Stimulated activated CD8-positive, alpha-beta memory T cell treated with anti-CD3 and anti-CD28 coated beads, Interleukin-15, amount 100 ng/mL, for 48 hours (primary cell): ENCODE results near the gene MIDN.
"Not testable (repeated sequence)": the region's sequence is repeated elsewhere in the genome, so short reads cannot be mapped to it uniquely, and the experiment has no call there.

ENCODE experiments used
- DNase-seq, 2 donors: peaks; one replicate each; pipeline ENCODE4 v3.0.0-alpha.2; 2020; ENCODE audit warnings: low read depth in 2 of 2

Gene MIDN

DNA sequence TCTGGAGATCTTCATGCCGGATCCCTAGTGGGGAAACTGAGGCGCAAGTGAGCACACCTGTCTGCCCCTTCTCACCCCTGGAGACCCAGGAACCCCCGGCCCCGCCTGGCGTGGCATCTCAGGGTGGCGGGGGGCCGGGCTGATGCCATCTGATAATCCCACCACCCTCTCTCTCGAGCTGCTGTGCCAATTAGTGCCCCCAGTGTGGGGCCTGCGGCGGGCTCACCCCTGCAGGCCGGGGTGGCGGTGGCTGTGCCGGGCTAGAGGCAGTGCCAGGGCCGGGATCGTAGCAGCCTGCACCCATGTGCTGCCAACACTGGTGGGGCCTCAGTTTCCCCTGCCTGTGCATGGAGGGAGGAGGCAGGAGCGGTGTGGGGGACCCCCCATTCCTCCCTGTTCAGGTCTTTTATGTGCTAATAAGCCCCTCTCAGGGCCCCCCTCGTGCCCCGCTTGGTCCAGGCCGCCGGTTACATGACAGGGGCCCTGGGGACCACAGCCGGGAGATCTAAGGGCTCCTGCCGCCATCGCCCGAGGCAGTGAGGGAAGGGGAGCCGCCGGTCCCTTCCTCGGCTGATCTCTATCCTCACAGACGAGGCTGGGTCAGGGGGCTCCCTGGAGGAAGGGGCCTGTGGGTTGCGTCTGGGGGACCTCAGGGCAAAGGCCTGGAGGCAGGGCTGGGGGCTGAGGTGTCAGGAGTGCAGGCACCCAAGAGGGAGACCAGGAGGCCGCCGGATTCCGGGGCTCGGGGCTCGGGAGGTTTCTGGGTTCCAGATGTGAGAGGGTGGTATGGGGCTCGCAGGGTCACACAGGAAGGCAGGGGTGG is 45.6 kb downstream of the MIDN start:
- DNase-seq, result no peak

DNA sequence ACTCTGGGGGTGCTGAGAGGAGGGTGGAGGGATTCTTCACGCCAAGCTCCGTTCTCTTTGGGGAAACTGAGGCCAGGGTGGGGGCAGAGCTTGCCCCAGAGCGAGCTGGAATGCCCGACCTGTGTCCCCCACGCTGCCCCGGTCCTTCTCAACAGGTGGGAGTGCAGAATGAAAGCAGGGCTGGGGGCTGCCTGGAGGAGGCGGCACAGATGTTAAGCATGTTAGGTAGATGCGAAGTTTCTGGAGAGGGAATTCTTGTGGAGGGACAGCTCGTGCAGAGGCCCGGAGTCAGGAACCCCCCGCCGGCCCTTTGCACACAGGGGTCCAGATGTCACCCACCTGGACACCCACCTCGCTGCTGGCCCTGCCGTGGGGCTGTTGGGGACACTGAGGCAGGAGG is 46.3 kb downstream of the MIDN start:
- no peak for DNase-seq

DNA sequence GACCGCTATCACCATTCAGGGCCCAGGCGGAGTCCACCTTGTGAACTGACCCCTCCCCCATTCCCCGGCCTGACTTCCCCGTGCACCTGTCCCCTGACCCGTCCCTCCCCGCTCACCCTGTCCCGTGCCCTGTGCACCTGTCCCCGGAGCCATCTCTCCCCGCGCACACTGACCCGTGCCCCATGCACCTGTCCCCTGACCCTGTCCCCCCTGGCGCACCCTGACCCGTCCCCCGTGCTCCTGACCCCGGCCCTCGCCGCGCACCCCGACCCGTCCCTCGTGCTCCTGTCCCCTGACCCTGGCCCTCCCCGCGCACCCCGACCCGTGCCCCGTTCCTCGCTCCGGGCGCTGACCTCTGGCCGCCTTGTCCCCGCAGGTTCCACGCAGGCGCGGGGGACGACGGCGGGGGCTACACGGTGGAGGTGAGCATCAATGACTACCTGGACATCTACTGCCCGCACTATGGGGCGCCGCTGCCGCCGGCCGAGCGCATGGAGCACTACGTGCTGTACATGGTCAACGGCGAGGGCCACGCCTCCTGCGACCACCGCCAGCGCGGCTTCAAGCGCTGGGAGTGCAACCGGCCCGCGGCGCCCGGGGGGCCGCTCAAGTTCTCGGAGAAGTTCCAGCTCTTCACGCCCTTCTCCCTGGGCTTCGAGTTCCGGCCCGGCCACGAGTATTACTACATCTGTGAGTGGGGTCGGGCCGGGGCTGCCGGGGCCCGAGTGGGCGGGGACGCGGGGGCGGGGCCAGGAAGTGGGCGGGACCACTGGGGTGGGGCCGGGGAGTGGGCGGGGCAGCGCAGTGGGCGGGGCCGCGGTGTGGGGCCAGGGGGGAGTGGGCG is 47.0 kb downstream of the MIDN start:
- DNase-seq, result peak; percentile 26 to 31

DNA sequence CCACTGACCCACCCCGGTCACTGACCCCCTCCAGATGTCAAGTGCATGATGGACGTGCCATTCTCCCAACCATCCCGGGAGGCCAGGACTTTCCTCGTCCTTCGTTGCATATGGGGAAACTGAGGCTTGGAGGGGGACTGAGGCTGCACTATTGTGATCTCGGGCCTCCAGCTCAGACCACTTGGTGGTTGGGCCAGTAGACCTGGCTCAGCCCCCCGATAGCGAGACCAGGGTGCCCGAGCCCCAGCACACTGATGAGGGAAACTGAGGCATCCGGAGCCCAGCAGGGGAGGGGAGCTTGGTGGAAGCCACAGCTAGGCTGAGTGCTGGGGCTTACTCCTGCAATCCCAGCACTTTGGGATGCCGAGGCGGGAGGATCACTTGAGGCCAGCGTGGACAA is 47.7 kb downstream of the MIDN start:
- no peak for DNase-seq

DNA sequence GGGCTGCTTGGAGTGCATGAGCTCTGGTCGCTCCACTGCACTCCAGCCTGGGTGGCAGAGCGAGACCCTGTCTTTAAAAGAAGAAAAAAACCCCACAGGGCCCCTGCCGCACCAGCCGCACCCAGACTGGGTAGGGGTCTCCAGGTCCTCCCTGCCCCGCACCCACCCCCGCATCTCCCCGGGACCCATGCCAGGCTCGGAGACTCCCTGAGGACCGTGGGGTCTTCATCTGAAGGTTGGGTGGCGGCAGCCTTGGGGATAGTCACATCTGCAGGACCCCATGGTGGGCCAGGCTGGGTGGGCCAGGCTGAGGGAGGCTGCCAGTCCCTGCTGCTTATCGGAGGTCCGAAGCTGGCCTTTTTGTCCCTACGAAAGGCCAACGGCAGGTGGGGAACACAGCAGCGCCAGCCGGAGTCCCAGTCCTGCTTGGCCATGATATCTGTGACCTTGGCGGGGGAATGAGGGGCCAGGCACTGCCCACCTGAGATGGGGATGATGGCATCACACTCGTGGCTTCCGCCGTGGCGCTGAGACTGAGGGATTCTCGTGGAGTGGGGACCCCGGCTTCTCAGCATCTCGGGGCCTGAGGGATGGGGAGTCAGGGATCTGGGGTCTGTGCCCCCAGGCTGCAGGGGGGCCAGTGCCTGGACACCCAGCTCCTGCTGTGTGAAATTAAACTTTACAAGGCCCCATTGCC is 48.3 kb downstream of the MIDN start:
- DNase-seq, result no peak

DNA sequence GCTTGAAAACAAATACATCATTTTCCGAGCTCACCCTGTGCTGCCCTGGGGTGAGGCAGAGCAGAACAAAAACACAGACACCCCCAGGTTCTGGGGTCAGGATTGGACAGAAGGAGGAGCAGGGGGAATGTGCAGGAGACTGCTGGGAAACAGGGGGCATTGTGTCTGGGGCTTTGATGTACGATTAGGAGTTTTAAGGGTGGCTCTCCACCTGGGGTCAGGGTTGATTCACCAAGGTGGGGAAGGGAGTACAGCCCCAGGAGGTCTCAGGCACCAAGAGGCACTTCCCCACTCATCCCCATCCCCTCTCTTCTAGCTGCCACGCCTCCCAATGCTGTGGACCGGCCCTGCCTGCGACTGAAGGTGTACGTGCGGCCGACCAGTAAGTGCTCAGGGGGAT is 49.9 kb downstream of the MIDN start:
- no peak for DNase-seq

DNA sequence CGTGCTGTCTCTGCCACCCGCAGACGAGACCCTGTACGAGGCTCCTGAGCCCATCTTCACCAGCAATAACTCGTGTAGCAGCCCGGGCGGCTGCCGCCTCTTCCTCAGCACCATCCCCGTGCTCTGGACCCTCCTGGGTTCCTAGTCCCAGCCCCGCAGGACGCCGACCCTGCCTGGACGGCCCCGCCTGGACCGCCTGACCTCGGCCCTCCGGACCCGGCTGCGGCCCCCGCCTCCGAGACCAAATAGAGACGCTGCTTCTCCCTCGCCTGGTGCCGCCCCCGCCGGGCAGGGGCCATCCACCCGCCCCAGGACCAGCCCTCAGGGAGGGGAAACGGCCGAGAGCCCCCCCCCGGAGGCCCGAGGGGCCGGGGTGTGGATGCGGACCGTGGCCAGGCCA is 51.4 kb downstream of the MIDN start:
- no peak for DNase-seq

DNA sequence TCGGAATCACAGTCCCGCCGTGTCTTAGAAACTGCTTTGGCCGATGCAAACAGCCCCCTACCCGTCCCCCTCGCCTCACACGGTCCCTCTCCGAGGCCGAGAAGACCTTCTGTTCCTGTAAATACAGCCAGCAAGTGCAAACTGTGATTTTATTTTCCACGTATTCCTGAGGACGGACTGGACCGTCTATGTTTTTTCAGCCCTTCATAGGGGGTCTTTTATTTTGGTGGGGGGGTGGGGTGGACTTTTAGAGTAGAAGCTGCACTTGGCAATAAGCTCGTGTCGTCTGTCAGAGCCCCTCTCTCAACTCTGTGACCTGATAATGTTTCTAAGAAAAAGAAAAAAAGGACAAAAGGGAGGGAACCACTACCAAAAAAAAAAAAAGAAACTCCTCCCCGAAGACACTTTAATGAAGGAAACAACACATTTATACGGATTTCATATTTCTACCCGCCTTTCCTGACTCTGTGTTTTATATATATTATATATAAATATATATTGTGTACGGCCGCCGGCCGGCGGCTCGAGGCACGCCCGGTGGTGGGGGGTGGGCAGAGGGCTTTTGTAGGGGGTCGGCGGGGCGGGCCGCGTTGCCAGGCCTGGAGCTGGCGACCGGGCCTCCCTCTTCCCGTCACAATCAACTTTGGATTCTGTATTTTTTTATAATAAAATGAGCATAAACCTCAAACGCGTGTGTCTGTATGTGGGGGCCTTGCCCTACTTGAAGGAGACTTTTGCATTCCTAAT is 52.5 kb downstream of the MIDN start:
- no peak for DNase-seq

DNA sequence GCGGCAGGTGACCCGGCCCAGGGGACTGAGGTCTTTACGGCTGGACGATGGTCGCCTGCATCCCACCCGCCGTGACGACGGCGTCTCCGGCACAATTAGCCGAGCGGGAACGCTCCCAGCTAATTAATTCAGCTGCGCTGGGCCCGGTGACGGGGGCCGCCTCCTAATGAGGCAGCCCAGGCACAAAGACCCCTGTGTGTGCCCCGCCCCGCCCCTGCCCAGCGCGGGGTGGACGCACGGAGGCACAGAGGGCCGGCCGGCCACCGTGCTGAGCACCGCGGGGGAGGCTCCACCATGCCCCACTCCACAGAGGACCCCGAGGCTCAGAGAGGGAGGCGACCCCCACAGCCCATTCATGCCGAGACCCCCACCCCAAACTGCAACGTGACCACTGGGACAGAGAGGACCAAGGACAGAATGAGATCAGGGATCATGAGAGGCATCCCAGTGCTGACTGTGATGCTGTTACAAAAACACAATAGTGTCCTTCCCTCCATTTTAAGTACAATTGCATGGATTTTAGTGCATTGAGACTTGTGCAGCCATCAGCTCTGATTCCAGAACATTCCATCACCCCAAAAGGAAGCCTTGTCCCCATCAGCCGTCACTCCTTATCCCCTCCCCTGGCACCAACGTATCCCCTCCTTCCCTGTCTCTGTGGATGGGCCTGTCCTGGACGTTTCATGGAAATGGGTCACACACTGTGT is 54.3 kb downstream of the MIDN start:
- DNase-seq, result no peak

DNA sequence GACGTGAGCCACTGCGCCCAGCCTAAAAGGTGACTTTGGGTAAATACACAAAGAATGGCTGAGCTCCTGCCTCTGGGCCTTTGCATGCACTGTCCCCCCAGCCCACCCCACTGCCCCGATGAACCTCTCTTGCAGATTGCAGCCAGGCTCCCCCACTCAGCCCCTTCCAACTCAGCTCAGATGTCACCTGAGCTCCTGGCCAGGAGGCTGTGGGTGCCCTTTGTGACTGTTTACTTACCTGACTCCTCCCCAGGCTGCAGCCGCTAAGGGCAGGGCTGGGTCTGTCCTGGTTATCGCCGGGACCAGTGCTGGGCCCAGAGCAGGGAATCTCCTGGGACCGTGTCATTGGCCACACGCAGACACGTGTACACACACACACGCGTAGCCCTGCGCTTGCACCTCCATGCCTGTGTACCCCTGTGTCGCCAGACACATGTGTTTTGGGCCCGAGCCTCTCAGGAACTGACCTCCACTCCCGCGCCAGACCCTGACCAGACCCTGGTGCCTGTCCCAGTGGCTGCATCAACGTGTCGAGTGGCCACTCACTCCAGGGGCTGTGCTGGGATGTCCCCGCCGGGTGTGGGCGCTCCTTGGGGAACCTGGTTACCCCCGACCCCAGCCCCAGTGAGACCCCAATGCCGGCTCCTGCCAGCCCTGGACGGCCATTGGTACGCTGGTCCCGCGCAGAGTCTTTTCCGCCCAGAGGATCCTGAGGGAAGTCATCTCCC is 56.0 kb downstream of the MIDN start:
- no peak for DNase-seq

DNA sequence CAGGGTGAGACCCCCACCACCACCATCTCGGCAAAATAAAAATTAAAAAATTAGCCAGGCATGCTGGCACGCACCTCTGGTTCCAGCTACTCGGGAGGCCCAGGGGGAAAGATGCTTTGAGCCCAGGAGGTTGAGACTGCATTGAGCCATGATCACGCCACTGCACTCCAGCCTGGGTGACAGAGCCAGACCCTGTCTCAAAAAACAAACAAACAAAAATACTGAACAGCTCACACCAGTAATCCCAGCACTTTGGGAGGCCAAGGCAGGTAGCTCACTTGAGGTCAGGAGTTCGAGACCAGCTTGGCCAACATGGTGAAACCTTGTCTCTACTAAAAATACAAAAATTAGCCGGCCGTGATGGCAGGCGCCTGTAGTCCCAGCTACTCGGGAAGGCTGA is 57.0 kb downstream of the MIDN start:
- not testable (repeated sequence) for DNase-seq

DNA sequence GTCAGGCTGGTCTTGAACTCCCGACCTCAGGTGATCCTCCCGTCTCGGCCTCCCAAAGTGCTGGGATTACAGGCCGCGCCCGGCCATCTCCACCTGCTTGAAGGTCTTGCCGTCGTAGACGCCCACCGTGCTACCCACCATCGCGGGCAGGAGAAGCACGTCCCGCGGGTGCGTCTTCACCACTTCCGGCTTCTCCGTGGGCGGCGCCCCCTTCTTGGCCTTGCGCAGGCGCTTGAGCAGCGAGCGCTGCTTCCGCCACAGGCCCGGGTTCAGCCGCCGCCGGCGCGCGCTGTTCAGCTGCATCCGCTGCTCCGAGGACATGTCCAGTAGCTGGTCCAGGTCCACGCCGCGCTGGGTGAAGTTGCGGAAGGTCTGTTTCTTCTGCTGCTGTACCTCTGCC is 58.9 kb downstream of the MIDN start:
- no peak for DNase-seq

DNA sequence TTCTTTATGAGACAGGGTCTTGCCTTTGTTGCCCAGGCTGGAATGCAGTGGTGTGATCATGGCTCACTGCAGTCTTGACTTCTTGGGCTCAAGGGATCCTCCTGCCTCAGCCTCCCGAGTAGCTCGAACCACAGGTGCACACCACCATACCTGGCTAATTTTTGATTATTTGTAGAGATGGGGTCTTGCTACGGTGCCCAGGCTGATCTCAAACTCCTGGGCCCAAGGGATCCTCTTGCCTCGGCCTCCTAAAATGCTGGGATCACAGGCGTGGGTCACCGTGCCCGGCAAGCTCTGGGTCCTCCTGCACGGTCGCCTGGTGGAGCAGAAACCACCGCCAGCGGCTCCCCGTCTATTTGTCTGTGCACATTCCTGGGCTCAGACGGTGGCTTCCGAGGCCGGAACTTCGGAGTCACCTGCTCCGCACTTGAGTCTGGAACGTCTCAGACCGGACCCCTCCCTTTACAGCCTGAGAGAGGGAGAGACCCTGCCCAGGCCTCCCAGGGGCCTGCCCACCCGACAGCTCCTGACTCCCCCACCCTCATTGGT is 59.4 kb downstream of the MIDN start:
- DNase-seq, result no peak

DNA sequence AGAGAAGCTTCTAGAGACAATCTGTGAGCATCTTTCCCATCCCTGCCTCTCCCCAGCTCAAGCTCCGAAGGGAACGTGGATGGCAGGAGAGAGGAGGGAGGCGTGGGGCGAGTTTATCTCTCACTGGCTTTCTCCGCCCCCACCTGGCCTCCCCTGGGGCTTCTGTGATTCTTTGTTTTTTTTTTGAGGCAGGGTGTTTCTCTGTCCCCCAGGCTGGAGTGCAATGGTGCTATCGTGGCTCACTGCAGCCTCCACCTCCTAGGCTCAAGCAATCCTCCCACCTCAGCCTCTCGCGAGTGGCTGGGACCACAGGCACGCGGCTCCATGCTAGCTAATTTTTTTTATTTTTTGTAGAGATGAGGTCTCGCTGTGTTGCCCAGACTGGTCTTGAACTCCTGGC is 60.3 kb downstream of the MIDN start:
- DNase-seq, result no peak
